ENCODE data around the gene SEPTIN14.
"Not testable (repeated sequence)": the region's sequence is repeated elsewhere in the genome, so short reads cannot be mapped to it uniquely, and the experiment has no call there.

SEPTIN14 gene

GRCh38 chr7:55893940-55894339 lies 31.4 kb upstream of the SEPTIN14 start:
- TF ChIP-seq, protein P1, sequence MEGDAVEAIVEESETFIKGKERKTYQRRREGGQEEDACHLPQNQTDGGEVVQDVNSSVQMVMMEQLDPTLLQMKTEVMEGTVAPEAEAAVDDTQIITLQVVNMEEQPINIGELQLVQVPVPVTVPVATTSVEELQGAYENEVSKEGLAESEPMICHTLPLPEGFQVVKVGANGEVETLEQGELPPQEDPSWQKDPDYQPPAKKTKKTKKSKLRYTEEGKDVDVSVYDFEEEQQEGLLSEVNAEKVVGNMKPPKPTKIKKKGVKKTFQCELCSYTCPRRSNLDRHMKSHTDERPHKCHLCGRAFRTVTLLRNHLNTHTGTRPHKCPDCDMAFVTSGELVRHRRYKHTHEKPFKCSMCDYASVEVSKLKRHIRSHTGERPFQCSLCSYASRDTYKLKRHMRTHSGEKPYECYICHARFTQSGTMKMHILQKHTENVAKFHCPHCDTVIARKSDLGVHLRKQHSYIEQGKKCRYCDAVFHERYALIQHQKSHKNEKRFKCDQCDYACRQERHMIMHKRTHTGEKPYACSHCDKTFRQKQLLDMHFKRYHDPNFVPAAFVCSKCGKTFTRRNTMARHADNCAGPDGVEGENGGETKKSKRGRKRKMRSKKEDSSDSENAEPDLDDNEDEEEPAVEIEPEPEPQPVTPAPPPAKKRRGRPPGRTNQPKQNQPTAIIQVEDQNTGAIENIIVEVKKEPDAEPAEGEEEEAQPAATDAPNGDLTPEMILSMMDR (IDR thresholded peaks at IDR 0.05; ENCODE audit: insufficient read depth, low read length, poor library complexity, severe bottlenecking), result no peak
- no peak for TF ChIP-seq EZH2phosphoT487 (conservative IDR thresholded peaks at IDR 0.05; ENCODE audit: low read length)
- Histone ChIP-seq H3K4me3 (ENCODE audit: insufficient read depth, low read length, poor library complexity, severe bottlenecking) (no peak overlapping the region), H3K9ac (ENCODE audit: low read length) (no peak overlapping the region), H4K20me1 (ENCODE audit: low read depth, low read length) (no peaks in the 10 kb centered on the region), H3K9me2 (replicated peaks; ENCODE audit: insufficient read depth, low read length) (no peaks in the 10 kb centered on the region), H3K79me2 (ENCODE audit: insufficient read depth, low read length) (no peaks in the 10 kb centered on the region), H3K4me2 (ENCODE audit: low read depth, low read length, poor library complexity, severe bottlenecking) (no peak overlapping the region), H3K27ac (ENCODE audit: low read depth, low read length) (no peak overlapping the region), H2AFZ (ENCODE audit: low read depth, low read length, severe bottlenecking) (no peak overlapping the region), H3K9me3 (ENCODE audit: insufficient read depth, low read length) (no peaks in the 10 kb centered on the region), H3K27me3 (ENCODE audit: low read length) (no peaks in the 10 kb centered on the region), H3F3A (ENCODE audit: insufficient read depth) (no peaks in the 10 kb centered on the region; the same call in 1 of the 2 replicates), H3K36me3 (ENCODE audit: low read length) (no peaks in the 10 kb centered on the region)

DNA sequence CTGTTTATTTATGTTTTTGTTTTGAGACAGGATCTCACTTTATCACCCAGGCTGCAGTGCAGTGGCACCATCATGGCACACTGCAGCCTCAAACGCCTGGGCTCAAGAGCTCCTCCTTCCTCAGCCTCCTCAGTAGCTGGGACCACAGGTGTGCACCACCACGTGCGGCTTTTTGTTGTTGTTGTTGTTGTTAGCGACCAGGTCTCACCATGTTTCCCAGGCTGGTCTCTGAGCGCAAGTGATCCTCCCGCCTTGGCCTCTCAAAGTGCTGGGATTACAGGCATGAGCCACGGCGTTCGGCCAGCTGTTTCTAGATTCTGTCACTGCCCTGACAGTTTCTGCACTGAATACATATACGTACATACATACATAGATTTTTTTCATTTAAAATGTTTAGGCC lies 25.8 kb upstream of the SEPTIN14 start:
- H3K4me2 ChIP-seq (ENCODE audit: low read depth, low read length, poor library complexity, severe bottlenecking), result peak overlapping the region; percentile 97
- H3K79me2 ChIP-seq (ENCODE audit: insufficient read depth, low read length); H3K9me2 ChIP-seq (replicated peaks; ENCODE audit: insufficient read depth, low read length); H3K9me3 ChIP-seq (ENCODE audit: insufficient read depth, low read length); H3K36me3 ChIP-seq (ENCODE audit: low read length); H3K27me3 ChIP-seq (ENCODE audit: low read length); H3K27ac ChIP-seq (ENCODE audit: low read depth, low read length); H4K20me1 ChIP-seq (ENCODE audit: low read depth, low read length): not testable (repeated sequence)
- H3K4me3 ChIP-seq (ENCODE audit: insufficient read depth, low read length, poor library complexity, severe bottlenecking), result peak overlapping the region; percentile 97
- peak overlapping the region; percentile 64 for H3K9ac ChIP-seq (ENCODE audit: low read length)
- H2AFZ ChIP-seq (ENCODE audit: low read depth, low read length, severe bottlenecking), result peak overlapping the region; percentile 95
- H3F3A ChIP-seq (ENCODE audit: insufficient read depth), result peaks cover 12% of the 10 kb centered on the region; the same call in 1 of the 2 replicates

- Histone ChIP-seq H3K9me2 (replicated peaks; ENCODE audit: insufficient read depth, low read length) (no peaks in the 10 kb centered on the region), H3K4me2 (ENCODE audit: low read depth, low read length, poor library complexity, severe bottlenecking) (peak overlapping the region; percentile 97), H3K79me2 (ENCODE audit: insufficient read depth, low read length) (no peaks in the 10 kb centered on the region), H2AFZ (ENCODE audit: low read depth, low read length, severe bottlenecking) (peak overlapping the region; percentile 95), H3K9ac (ENCODE audit: low read length) (peak overlapping the region; percentile 64), H3K27me3 (ENCODE audit: low read length) (no peaks in the 10 kb centered on the region), H3K27ac (ENCODE audit: low read depth, low read length) (peak overlapping the region; percentile 54; the same call in 1 of the 2 replicates), H3K36me3 (ENCODE audit: low read length) (no peaks in the 10 kb centered on the region), H3K9me3 (ENCODE audit: insufficient read depth, low read length) (no peaks in the 10 kb centered on the region), H3K4me3 (ENCODE audit: insufficient read depth, low read length, poor library complexity, severe bottlenecking) (peak overlapping the region; percentile 97), H3F3A (ENCODE audit: insufficient read depth) (peaks cover 12% of the 10 kb centered on the region; the same call in 1 of the 2 replicates), H4K20me1 (ENCODE audit: low read depth, low read length) (no peaks in the 10 kb centered on the region)
- no peak for TF ChIP-seq EZH2phosphoT487 (conservative IDR thresholded peaks at IDR 0.05; ENCODE audit: low read length)
- TF ChIP-seq, protein P1 (IDR thresholded peaks at IDR 0.05; ENCODE audit: insufficient read depth, low read length, poor library complexity, severe bottlenecking), result no peak
Observed at GRCh38 chr7:55887821-55888247, 25.3 kb upstream of the SEPTIN14 start.

DNA sequence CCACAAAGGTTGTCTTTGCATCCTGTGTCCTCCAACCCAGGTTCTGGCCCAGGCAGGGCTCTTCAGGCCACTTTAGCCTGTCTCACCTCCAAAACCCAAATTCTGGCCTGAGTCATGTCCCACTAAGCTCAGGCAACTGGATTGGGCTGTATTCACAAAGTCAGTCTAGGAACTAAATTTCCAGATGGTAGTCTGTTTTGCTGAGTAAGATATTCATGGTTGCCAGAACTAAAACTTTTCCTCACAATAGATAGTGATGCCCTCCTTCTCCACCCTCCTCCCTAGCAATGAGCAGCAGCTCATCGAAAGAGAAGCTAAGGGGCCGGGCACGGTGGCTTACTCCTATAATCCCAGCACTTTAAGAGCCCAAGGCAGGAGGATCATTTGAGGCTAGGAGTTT lies 21.8 kb upstream of the SEPTIN14 start:
- Histone ChIP-seq H3K36me3 (ENCODE audit: low read length) (no peaks in the 10 kb centered on the region), H3K27ac (ENCODE audit: low read depth, low read length) (no peak overlapping the region), H3K27me3 (ENCODE audit: low read length) (no peaks in the 10 kb centered on the region), H3F3A (ENCODE audit: insufficient read depth) (peaks cover 12% of the 10 kb centered on the region; the same call in 1 of the 2 replicates), H2AFZ (ENCODE audit: low read depth, low read length, severe bottlenecking) (no peak overlapping the region), H3K9me2 (replicated peaks; ENCODE audit: insufficient read depth, low read length) (no peaks in the 10 kb centered on the region), H3K4me3 (ENCODE audit: insufficient read depth, low read length, poor library complexity, severe bottlenecking) (no peak overlapping the region), H3K9me3 (ENCODE audit: insufficient read depth, low read length) (no peaks in the 10 kb centered on the region), H3K9ac (ENCODE audit: low read length) (no peak overlapping the region), H3K79me2 (ENCODE audit: insufficient read depth, low read length) (no peaks in the 10 kb centered on the region), H3K4me2 (ENCODE audit: low read depth, low read length, poor library complexity, severe bottlenecking) (no peak overlapping the region), H4K20me1 (ENCODE audit: low read depth, low read length) (no peaks in the 10 kb centered on the region)
- TF ChIP-seq, protein P1 (IDR thresholded peaks at IDR 0.05; ENCODE audit: insufficient read depth, low read length, poor library complexity, severe bottlenecking), result no peak
- TF ChIP-seq EZH2phosphoT487 (conservative IDR thresholded peaks at IDR 0.05; ENCODE audit: low read length), result no peak
